ENCODE data around the gene LTBP1. TPM values are rescaled to one million over a fixed set of nuclear protein-coding genes. Genes with fewer than 3 reads are reported as not detected.

The LTBP1 gene, protein sequence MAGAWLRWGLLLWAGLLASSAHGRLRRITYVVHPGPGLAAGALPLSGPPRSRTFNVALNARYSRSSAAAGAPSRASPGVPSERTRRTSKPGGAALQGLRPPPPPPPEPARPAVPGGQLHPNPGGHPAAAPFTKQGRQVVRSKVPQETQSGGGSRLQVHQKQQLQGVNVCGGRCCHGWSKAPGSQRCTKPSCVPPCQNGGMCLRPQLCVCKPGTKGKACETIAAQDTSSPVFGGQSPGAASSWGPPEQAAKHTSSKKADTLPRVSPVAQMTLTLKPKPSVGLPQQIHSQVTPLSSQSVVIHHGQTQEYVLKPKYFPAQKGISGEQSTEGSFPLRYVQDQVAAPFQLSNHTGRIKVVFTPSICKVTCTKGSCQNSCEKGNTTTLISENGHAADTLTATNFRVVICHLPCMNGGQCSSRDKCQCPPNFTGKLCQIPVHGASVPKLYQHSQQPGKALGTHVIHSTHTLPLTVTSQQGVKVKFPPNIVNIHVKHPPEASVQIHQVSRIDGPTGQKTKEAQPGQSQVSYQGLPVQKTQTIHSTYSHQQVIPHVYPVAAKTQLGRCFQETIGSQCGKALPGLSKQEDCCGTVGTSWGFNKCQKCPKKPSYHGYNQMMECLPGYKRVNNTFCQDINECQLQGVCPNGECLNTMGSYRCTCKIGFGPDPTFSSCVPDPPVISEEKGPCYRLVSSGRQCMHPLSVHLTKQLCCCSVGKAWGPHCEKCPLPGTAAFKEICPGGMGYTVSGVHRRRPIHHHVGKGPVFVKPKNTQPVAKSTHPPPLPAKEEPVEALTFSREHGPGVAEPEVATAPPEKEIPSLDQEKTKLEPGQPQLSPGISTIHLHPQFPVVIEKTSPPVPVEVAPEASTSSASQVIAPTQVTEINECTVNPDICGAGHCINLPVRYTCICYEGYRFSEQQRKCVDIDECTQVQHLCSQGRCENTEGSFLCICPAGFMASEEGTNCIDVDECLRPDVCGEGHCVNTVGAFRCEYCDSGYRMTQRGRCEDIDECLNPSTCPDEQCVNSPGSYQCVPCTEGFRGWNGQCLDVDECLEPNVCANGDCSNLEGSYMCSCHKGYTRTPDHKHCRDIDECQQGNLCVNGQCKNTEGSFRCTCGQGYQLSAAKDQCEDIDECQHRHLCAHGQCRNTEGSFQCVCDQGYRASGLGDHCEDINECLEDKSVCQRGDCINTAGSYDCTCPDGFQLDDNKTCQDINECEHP (N-terminal part only)
- 33.7 and 163 TPM in 2 replicates for total RNA-seq

DNA sequence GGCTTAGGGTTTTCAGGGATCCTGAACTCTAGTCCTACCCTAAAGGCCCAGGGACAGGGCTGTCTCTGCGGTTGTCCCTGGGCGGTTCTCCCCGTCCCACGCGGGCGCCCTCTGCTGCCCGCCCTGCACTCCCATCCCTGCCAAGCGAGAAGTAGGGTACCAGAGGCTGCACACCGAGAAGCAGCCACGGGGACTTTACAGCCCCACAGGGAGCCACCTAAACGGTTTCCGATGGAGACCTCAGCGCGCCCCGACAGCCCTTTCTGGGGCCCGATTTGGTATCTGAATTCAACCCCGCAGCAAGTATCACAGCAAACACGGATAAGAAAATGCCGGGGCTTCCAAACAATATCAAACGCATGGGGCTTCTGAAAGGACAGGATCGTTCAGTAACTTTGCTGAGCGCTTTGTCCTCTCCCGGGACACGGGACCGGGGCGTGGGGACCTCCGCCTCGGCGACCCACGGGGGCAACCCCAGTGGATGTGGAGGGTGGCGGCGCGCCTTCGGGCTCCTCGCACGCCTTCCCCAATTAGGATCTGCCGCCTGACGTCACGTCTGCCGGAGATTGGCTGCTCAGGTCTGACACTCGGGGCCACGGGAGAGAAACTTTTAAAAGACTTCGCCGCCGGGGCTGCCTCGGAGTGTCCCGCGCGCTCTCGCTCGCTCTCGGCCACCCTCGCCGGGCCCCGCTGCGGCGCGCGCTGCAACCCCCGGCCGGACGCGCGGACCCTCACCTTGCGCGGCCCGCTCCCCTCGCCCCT, at the start of gene LTBP1:
Gene LTBP1, plus strand, starts transcription at position 640 of the 762 bp plus-strand sequence. CDS start 372 bp downstream, outside the sequence.
- TF ChIP-seq, protein P1, sequence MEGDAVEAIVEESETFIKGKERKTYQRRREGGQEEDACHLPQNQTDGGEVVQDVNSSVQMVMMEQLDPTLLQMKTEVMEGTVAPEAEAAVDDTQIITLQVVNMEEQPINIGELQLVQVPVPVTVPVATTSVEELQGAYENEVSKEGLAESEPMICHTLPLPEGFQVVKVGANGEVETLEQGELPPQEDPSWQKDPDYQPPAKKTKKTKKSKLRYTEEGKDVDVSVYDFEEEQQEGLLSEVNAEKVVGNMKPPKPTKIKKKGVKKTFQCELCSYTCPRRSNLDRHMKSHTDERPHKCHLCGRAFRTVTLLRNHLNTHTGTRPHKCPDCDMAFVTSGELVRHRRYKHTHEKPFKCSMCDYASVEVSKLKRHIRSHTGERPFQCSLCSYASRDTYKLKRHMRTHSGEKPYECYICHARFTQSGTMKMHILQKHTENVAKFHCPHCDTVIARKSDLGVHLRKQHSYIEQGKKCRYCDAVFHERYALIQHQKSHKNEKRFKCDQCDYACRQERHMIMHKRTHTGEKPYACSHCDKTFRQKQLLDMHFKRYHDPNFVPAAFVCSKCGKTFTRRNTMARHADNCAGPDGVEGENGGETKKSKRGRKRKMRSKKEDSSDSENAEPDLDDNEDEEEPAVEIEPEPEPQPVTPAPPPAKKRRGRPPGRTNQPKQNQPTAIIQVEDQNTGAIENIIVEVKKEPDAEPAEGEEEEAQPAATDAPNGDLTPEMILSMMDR (IDR thresholded peaks at IDR 0.05; ENCODE audit: insufficient read depth, low read depth, low read length): peak; percentile 74
- peak; percentile 82 for DNase-seq (ENCODE audit: low read depth)

DNA sequence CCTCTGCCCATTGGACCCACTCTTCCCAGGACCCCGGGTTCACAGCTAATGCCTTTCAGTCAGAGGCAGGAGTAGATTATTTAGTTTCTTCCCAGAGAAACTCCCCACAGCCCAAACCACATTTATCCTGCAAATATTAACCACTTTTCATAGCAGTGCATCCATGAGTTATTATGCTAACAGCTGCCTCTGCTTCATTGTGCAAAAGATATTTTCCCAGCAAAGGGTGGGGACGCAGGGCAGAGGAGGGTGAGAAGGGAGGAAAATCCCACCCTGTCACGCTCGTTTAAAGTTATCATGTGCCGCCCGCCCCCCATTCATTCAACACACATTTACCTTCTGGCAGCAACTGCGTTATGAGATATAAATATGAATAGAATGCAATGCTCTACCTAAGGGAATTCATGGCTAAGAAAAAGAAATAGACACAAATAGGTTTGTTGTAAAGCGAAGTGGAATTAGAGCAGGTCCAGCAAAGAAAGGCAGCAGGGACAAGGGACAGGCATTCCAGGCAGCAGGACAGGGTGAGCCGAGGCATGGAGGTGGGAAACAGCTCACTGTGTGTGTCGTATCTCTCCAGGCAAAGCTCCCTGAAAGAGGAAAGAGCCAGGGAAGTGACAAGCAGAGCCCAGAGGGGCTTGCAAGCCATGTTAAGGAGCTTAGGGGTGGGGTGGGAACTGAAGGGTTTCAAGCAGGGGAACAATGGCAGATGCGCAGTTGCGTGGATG, 46.3 kb upstream of the LTBP1 start:
- no peak overlapping the region for H3K4me3 ChIP-seq (ENCODE audit: low read depth, low read length)
- TF ChIP-seq, protein P1 (IDR thresholded peaks at IDR 0.05; ENCODE audit: insufficient read depth, low read depth, low read length): no peak
- DNase-seq (ENCODE audit: low read depth): no peak

More for the DNA sequence above, at the start of gene LTBP1:
- H3K4me3 ChIP-seq (ENCODE audit: low read depth, low read length): peak within 1 kb of the TSS; percentile 78

DNA sequence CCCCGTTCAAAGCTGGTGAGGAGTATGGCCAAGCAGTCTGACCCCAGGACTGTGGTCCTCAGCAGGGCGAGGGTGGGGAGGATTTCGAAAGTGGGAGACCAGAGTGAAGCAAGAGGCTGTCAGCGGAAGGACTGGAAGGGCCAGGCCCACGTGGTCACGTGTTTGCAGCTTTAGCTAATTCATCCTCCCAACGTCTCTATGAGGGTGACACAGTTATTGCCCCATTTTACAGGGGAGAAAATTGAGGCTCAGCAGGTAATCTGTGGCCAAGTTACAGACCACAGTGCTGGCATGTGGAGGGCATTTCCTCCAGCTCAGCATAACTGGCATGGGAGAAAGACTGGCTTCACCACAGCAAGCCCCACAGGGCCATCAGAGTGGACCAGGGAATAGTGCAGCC, 45.4 kb upstream of the LTBP1 start:
- DNase-seq (ENCODE audit: low read depth): no peak
- TF ChIP-seq, protein P1 (IDR thresholded peaks at IDR 0.05; ENCODE audit: insufficient read depth, low read depth, low read length): no peak
- no peak overlapping the region for H3K4me3 ChIP-seq (ENCODE audit: low read depth, low read length)

DNA sequence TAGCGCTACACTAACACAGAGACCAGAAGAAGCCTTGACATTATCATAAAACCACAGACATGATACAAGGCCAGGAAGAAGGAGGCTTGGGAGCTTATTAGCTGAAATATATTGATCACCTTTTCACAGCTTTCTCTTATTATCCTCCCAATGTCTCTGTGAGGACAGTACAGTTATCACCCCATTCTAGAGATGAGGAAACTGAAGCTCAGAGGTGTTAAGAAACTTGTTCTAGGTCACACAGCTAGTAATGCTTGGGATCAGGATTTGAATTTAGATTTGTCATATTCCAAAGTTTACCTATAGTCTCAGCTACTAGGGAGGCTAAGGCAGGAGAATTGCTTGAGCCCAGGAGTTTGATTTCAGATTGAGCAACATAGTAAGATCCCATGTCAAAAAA, 44.6 kb upstream of the LTBP1 start:
- no peak overlapping the region for H3K4me3 ChIP-seq (ENCODE audit: low read depth, low read length)
- DNase-seq (ENCODE audit: low read depth): no peak
- TF ChIP-seq, protein P1 (IDR thresholded peaks at IDR 0.05; ENCODE audit: insufficient read depth, low read depth, low read length): no peak

DNA sequence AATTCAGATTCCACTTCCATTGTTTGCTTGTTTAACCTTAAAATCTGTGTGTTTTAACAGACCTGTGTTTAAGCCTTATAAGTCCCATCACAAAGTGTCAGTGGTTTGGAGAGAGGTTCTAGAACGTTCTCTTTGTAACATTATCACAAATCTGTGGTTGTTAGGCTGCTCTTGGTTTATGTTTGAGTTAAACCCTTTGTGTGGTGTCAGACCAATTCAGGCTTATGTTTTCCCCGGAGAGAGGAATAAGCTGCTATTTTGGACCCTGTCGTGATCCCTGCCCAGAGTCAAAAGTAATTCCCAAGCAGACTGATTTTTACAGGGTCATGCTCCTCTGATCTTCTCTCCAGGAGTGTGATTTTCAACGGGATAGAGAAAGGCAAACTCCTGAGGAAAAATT, 43.8 kb upstream of the LTBP1 start:
- TF ChIP-seq, protein P1 (IDR thresholded peaks at IDR 0.05; ENCODE audit: insufficient read depth, low read depth, low read length): no peak
- DNase-seq (ENCODE audit: low read depth): peak; percentile 38
- no peak overlapping the region for H3K4me3 ChIP-seq (ENCODE audit: low read depth, low read length)
